Neural crest cell (in vitro differentiated cells): ENCODE results near the gene PLAAT3. TPM values are rescaled to one million over a fixed set of nuclear protein-coding genes. Genes with fewer than 3 reads are reported as not detected.
"Not testable (repeated sequence)": the region's sequence is repeated elsewhere in the genome, so short reads cannot be mapped to it uniquely, and the experiment has no call there.

ENCODE experiments used
- DNase-seq: peaks from one replicate; pipeline ENCODE4 v3.0.0; 2021; ENCODE audit warnings: low read depth, mixed read lengths, low spot score
- H3K27ac Mint-ChIP-seq: one replicate; pipeline ENCODE4 v1.8.0; 2021; ENCODE audit warnings: mild to moderate bottlenecking, mixed read lengths; ENCODE audit not compliant: unreplicated experiment
- H3K27me3 Mint-ChIP-seq: 2 replicates; pipeline ENCODE4 v1.8.0; 2021; ENCODE audit warnings: low read depth, mild to moderate bottlenecking, mixed read lengths
- H3K36me3 Mint-ChIP-seq: 2 replicates; pipeline ENCODE4 v1.8.0; 2021; ENCODE audit warnings: low read depth, mild to moderate bottlenecking, mixed read lengths
- H3K4me1 Mint-ChIP-seq: 2 replicates; pipeline ENCODE4 v1.8.0; 2021; ENCODE audit warnings: mixed read lengths
- H3K4me3 Mint-ChIP-seq: one replicate; pipeline ENCODE4 v1.8.0; 2021; ENCODE audit warnings: mild to moderate bottlenecking, mixed read lengths
- H3K9me3 Mint-ChIP-seq: 2 replicates; pipeline ENCODE4 v1.8.0; 2021; ENCODE audit warnings: mixed read lengths
- CTCF ChIP-seq: fragments of 200-600 bp; sonication (generic); conservative IDR thresholded peaks from 2 replicates; pipeline ENCODE4 v1.5.0; 2021; ENCODE audit warnings: antibody characterized with exemption, mild to moderate bottlenecking
- total RNA-seq: library from RNA; stranded (reverse); gene quantifications from 2 replicates; pipeline ENCODE4 v1.2.1, GENCODE V29; 2021

The PLAAT3 gene
- total RNA-seq, 1 donor from 2014 or later: 4.3 TPM

- no peak for TF ChIP-seq CTCF
- H3K36me3 Mint-ChIP-seq: no peaks in the 10 kb centered on the region
- H3K9me3 Mint-ChIP-seq: no peaks in the 10 kb centered on the region
- H3K4me3 Mint-ChIP-seq: no peak overlapping the region
- peaks cover 40% of the 10 kb centered on the region for H3K27me3 Mint-ChIP-seq
- peaks cover 15% of the 10 kb centered on the region for H3K4me1 Mint-ChIP-seq
- no peak overlapping the region for H3K27ac Mint-ChIP-seq
- no peak for DNase-seq
These were observed 81.3 kb downstream of the PLAAT3 start for GRCh38 chr11:63532799-63533475.

GRCh38 chr11:63532117-63532516, 82.1 kb downstream of the PLAAT3 start:
- Mint-ChIP-seq H3K27me3 (peaks cover 46% of the 10 kb centered on the region), H3K4me3 (no peak overlapping the region), H3K4me1 (peaks cover 15% of the 10 kb centered on the region), H3K36me3 (no peaks in the 10 kb centered on the region), H3K27ac (no peak overlapping the region), H3K9me3 (no peaks in the 10 kb centered on the region)
- no peak for TF ChIP-seq CTCF
- no peak for DNase-seq

DNA sequence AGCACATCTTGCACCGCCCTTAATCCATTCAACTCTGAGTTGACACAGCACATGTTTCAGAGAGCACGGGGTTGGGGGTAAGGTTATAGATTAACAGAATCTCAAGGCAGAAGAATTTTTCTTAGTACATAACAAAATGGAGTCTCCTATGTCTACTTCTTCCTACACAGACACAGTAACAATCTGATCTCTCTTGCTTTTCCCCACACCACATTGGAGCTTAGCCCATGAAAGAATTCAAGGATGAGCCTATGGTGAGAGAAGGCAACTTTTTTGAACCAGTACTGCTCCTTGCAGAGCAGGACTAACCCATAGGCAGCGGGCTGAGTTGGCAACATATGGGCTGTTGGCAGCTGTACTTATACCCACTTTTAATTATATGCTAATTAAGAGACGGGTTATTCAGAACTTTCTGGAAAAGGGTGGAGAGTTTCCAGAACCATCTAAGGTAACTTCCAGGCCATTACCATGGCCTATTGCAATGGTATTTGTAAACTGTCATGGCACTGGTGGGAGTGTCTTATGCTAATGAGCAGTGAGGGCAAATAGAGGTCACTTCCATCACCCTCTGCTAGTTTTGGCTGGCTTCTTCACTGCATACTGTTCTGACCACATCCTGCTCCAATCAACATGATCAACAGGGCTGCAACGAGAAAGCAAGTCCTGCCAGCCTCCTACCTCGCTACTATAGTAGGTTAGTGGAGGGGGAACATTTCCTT, 83.0 kb downstream of the PLAAT3 start:
- H3K4me3 Mint-ChIP-seq, DNase-seq, H3K27ac Mint-ChIP-seq, H3K9me3 Mint-ChIP-seq, H3K36me3 Mint-ChIP-seq: not testable (repeated sequence)
- Mint-ChIP-seq H3K4me1 (peaks cover 15% of the 10 kb centered on the region), H3K27me3 (peaks cover 46% of the 10 kb centered on the region)

DNA sequence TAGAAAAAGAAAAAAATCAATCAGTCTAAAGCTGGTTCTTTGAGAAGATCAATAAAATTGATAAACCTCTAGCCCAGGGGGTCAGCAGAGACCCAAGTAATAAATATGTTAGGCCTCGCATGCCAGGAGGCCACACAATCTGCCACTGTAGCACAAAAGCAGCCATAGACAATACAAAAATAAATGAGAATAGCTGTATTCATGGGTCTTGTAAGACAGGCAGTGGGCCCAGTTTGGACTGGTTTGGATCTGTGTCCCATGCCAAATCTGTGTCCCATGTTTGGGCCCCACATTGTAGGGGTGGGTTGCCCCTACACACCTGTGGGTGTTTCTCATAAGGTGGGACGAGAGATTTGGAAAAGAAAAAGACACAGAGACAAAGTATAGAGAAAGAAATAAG, 84.2 kb downstream of the PLAAT3 start:
- peaks cover 46% of the 10 kb centered on the region for H3K27me3 Mint-ChIP-seq
- no peak for TF ChIP-seq CTCF
- H3K36me3 Mint-ChIP-seq: no peaks in the 10 kb centered on the region
- no peak overlapping the region for H3K4me3 Mint-ChIP-seq
- H3K4me1 Mint-ChIP-seq: peaks cover 15% of the 10 kb centered on the region
- DNase-seq: no peak
- H3K9me3 Mint-ChIP-seq: no peaks in the 10 kb centered on the region
- H3K27ac Mint-ChIP-seq: no peak overlapping the region

DNA sequence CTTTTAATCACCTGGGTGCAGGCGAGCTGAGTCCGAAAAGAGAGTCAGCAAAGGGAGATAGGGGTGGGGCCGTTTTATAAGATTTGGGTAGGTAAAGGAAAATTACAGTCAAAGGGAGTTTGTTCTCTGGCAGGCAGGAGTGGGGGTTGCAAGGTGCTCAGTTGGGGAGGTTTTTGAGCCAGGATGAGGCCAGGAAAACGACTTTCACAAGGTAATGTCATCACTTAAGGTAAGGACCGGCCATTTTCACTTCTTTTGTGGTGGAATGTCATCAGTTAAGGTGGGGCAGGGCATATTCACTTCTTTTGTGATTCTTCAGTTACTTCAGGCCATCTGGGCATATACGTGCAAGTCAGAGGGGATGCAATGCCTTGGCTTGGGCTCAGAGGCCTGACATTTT, 84.9 kb downstream of the PLAAT3 start:
- Mint-ChIP-seq H3K4me1 (peaks cover 15% of the 10 kb centered on the region), H3K27me3 (peaks cover 46% of the 10 kb centered on the region)
- H3K4me3 Mint-ChIP-seq, H3K27ac Mint-ChIP-seq, H3K36me3 Mint-ChIP-seq, H3K9me3 Mint-ChIP-seq, DNase-seq: not testable (repeated sequence)

DNA sequence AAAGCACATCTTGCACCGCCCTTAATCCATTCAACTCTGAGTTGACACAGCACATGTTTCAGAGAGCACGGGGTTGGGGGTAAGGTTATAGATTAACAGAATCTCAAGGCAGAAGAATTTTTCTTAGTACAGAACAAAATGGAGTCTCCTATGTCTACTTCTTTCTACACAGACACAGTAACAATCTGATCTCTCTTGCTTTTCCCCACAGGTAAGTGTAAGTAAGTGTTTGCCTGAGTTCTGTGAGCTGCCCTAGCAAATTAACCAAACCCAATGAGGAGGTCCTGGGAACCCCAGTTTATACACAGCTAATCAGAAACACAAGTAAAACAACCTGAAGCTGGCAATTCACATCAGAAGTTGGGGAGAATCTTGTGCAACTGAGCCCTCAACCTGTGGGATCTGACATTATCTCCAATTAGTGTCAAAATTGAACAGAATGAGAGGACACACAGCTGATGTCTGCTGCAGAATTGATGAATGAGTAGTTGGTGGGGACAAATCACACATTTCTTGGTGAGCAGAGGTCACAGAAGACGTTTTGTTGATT, 85.4 kb downstream of the PLAAT3 start:
- not testable (repeated sequence) for H3K36me3 Mint-ChIP-seq, DNase-seq, H3K27ac Mint-ChIP-seq, H3K4me3 Mint-ChIP-seq, H3K9me3 Mint-ChIP-seq
- H3K27me3 Mint-ChIP-seq: peaks cover 42% of the 10 kb centered on the region
- H3K4me1 Mint-ChIP-seq: peaks cover 15% of the 10 kb centered on the region

DNA sequence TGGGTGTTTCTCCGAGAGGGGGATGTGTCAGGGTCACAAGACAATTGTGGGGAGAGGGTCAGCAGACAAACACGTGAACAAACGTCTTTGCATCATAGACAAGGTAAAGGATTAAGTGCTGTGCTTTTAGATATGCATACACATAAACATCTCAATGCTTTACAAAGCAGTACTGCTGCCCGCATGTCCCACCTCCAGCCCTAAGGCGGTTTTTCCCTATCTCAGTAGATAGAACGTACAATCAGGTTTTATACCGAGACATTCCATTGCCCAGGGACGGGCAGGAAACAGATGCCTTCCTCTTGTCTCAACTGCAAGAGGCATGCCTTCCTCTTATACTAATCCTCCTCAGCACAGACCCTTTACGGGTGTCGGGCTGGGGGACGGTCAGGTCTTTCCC, 86.1 kb downstream of the PLAAT3 start:
- Mint-ChIP-seq H3K4me1 (peaks cover 15% of the 10 kb centered on the region), H3K27me3 (peaks cover 41% of the 10 kb centered on the region)
- H3K36me3 Mint-ChIP-seq, DNase-seq, H3K4me3 Mint-ChIP-seq, H3K27ac Mint-ChIP-seq, H3K9me3 Mint-ChIP-seq: not testable (repeated sequence)
